DND-41 (cell line): ENCODE results near the gene RGCC.

Source experiments
- CTCF ChIP-seq: IDR thresholded peaks from 2 replicates; pipeline ENCODE4 v1.5.1; 2012; ENCODE audit warnings: borderline replicate concordance, low read length, moderate library complexity, mild to moderate bottlenecking; ENCODE audit not compliant: poor library complexity, severe bottlenecking; ENCODE audit errors: extremely low read depth
- EZH2 ChIP-seq: IDR thresholded peaks from 3 replicates; pipeline ENCODE4 v1.6.1; 2012; ENCODE audit warnings: borderline replicate concordance, low read depth, mild to moderate bottlenecking, moderate library complexity, low read length, inconsistent platforms; ENCODE audit not compliant: severe bottlenecking

- TF ChIP-seq CTCF: no peak
- TF ChIP-seq EZH2: no peak
Measured at GRCh38 chr13:41420146-41420545, 37.2 kb upstream of the RGCC start.
